ENCODE data around the gene XXYLT1. TPM values are rescaled to one million over a fixed set of nuclear protein-coding genes. Genes with fewer than 3 reads are reported as not detected.

Gene XXYLT1
- total and polyA plus RNA-seq, 2 of the 8 experiments (the other 6 are each of a cell fraction or from before 2014, with no cell fraction given), result 18.9 to 23.8 TPM

- H4K5ac ChIP-seq (ENCODE audit: insufficient read length, low read depth, low read length), result no peak overlapping the region
- no peak overlapping the region for H2BK5ac ChIP-seq (ENCODE audit: low read depth, low read length)
- no peak for FAIRE-seq
- no peak overlapping the region for H2AK5ac ChIP-seq (ENCODE audit: low read depth, low read length)
- H3K23me2 ChIP-seq (ENCODE audit: low read depth, low read length), result no peaks in the 10 kb centered on the region
- DNase-seq (ENCODE audit: low read depth in 1 of 2, low spot score in 2 of 2), result no peak
- TF ChIP-seq HDAC6 (IDR thresholded peaks at IDR 0.05; ENCODE audit: low read depth, low read length) (no peak), E2F6 (IDR thresholded peaks at IDR 0.05) (no peak), ZNF274 (IDR thresholded peaks at IDR 0.05; ENCODE audit: borderline replicate concordance, extremely low read depth, low read length) (no peak), RNF2 (IDR thresholded peaks at IDR 0.05; ENCODE audit: borderline replicate concordance, low read depth, low read length, missing control alignments, poor library complexity, severe bottlenecking) (no peak), BACH1 (IDR thresholded peaks at IDR 0.05; ENCODE audit: low read length) (no peak)
- no peak overlapping the region for H3K56ac ChIP-seq (replicated peaks; ENCODE audit: insufficient read length, low read depth, low read length)
- 0 out of 2 replicates have a peak overlapping the region, but pooled peaks have one; percentile 16 for H2BK15ac ChIP-seq (ENCODE audit: low read length)
- H3K4ac ChIP-seq (replicated peaks; ENCODE audit: insufficient read length, low read depth, low read length), result no peak overlapping the region
- H3K4me3 ChIP-seq (ENCODE audit: extremely low read depth in 1 of 4, insufficient read depth in 2 of 4, low read depth in 3 of 4, low read length in 4 of 4), result no peak overlapping the region
- no peaks in the 10 kb centered on the region for H3K27me3 ChIP-seq (replicated peaks in 1 of 4; ENCODE audit: control insufficient read depth in 3 of 4, extremely low read depth in 1 of 4, insufficient read depth in 3 of 4, low read length in 3 of 4)
- H3K18ac ChIP-seq (ENCODE audit: extremely low read depth, low read length), result no peak overlapping the region
- POLR2A ChIA-PET (ENCODE audit: partially characterized antibody), result interaction anchor here (0.8 kb wide), 1 partner anchor 373 kb away, joined by 3 read pairs; no protein-coding TSS in a partner anchor
- no peaks in the 10 kb centered on the region for H4K20me1 ChIP-seq (replicated peaks in 1 of 2; ENCODE audit: control insufficient read depth in 1 of 2, insufficient read depth in 2 of 2, low read length in 2 of 2)
- no peak overlapping the region for H2BK20ac ChIP-seq (ENCODE audit: low read length)
- CTCF ChIA-PET (ENCODE audit: partially characterized antibody), result interaction anchor here (1.0 to 5.0 kb wide), 8 partner anchors 9 to 74 kb away, joined by 3 to 23 read pairs (median 4); no protein-coding TSS in a partner anchor
- H3K4me2 ChIP-seq (ENCODE audit: insufficient read depth in 1 of 2, low read depth in 2 of 2, low read length in 2 of 2), result no peak overlapping the region
- no peak overlapping the region for H2BK120ac ChIP-seq (replicated peaks; ENCODE audit: low read depth, low read length)
- no peak overlapping the region for H2AFZ ChIP-seq (ENCODE audit: low read length)
- H3K36me3 ChIP-seq (ENCODE audit: control insufficient read depth in 2 of 4, insufficient read depth in 4 of 4, low read length in 3 of 4), result no peaks in the 10 kb centered on the region
- no peak overlapping the region for H3K27ac ChIP-seq (ENCODE audit: low read depth, low read length)
- no peak overlapping the region; the same call in 1 of the 2 replicates for H4K8ac ChIP-seq (ENCODE audit: extremely low read depth, insufficient read depth, low read length)
- peaks cover 0 to 5% (median 0%) of the 10 kb centered on the region in 4 experiments; a peak in 2 of 7 replicates for H3K4me1 ChIP-seq (replicated peaks in 1 of 4; ENCODE audit: control insufficient read depth in 3 of 4, insufficient read depth in 4 of 4, low read length in 3 of 4)
- H4K91ac ChIP-seq (replicated peaks; ENCODE audit: insufficient read length, low read length), result no peak overlapping the region
- no peak overlapping the region for H3K14ac ChIP-seq (ENCODE audit: insufficient read length)
- H3K79me1 ChIP-seq (ENCODE audit: low read depth, low read length), result no peaks in the 10 kb centered on the region
- no peaks in the 10 kb centered on the region; a peak in 1 of 4 replicates for H3K9me3 ChIP-seq (ENCODE audit: insufficient read depth in 2 of 2, low read depth in 1 of 2, low read length in 1 of 2)
- H3K79me2 ChIP-seq (ENCODE audit: control insufficient read depth in 1 of 2, insufficient read depth in 2 of 2, low read length in 2 of 2), result no peaks in the 10 kb centered on the region
- H3K9ac ChIP-seq (replicated peaks in 1 of 4; ENCODE audit: extremely low read depth in 1 of 4, low read depth in 3 of 4, low read length in 3 of 4), result no peak overlapping the region
- H2BK12ac ChIP-seq (ENCODE audit: low read depth, low read length), result no peak overlapping the region
- no peak overlapping the region for H3K23ac ChIP-seq (ENCODE audit: insufficient read length)
- WGBS, 2 experiments (ENCODE audit: extremely low coverage in 1 of 2, insufficient coverage in 1 of 2, insufficient read length in 1 of 2, insufficient replicate concordance in 2 of 2, low coverage in 1 of 2, low lambda C conversion rate in 2 of 2, missing lambda C conversion rate in 1 of 2), result 80% methylated on average over 3 of the region's 3 CpGs; no CpG with 5 or more reads in 1 of the 2 experiments
Observed at GRCh38 chr3:195060217-195060481, 210.8 kb downstream of the XXYLT1 start.
